Mucosa of stomach (tissue), 1 donor: ENCODE measurements around the gene HLA-F.

Experiments used
- H3K27me3 ChIP-seq: one replicate; pipeline ENCODE4 v1.7.0; 2013; ENCODE audit warnings: mild to moderate bottlenecking, low read length; ENCODE audit not compliant: control insufficient read depth, insufficient read depth
- H3K36me3 ChIP-seq: one replicate; pipeline ENCODE4 v1.7.0; 2013; ENCODE audit warnings: low read length; ENCODE audit not compliant: control insufficient read depth, insufficient read depth
- H3K4me1 ChIP-seq: one replicate; pipeline ENCODE4 v1.7.0; 2013; ENCODE audit warnings: mild to moderate bottlenecking, low read length; ENCODE audit not compliant: control insufficient read depth, insufficient read depth
- H3K4me3 ChIP-seq: one replicate; pipeline ENCODE4 v1.7.0; 2013; ENCODE audit warnings: low read length
- H3K9ac ChIP-seq: one replicate; pipeline ENCODE4 v1.7.0; 2013; ENCODE audit warnings: mild to moderate bottlenecking, low read length, moderate library complexity
- H3K9me3 ChIP-seq: one replicate; pipeline ENCODE4 v1.7.0; 2013; ENCODE audit warnings: mild to moderate bottlenecking, low read length, moderate library complexity; ENCODE audit not compliant: control insufficient read depth
- donor health status: Pancreatic carcinoma.

Gene HLA-F

DNA sequence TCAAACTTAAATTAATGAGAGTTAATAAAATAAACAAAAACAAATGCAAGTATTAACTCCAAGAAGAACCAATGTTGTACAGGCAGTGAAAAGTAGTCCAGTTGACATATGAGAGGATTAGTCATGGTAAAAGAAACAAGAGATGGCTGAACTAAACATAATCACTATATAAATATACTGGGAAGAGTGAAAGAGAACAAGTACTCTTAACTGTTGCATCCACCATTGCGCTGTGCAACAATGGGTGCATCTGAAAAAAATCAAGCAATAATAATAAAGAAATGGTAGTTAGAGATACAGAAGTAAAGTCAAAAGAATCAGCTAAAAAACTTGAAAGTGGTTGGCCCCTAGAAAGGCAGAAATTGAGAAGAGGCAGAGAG, 16.6 kb downstream of the HLA-F start:
- Histone ChIP-seq H3K9me3 (no peaks in the 10 kb centered on the region), H3K4me3 (no peak overlapping the region), H3K27me3 (no peaks in the 10 kb centered on the region), H3K4me1 (no peaks in the 10 kb centered on the region), H3K36me3 (no peaks in the 10 kb centered on the region), H3K9ac (no peak overlapping the region)

- Histone ChIP-seq H3K36me3 (no peaks in the 10 kb centered on the region), H3K9me3 (no peaks in the 10 kb centered on the region)
These were observed 18.4 kb downstream of the HLA-F start for GRCh38 chr6:29741592-29741991.

GRCh38 chr6:29742127-29742526, 18.9 kb downstream of the HLA-F start:
- H3K4me1 ChIP-seq, result no peaks in the 10 kb centered on the region
- H3K27me3 ChIP-seq, result no peaks in the 10 kb centered on the region
- no peak overlapping the region for H3K4me3 ChIP-seq
- no peak overlapping the region for H3K9ac ChIP-seq
- no peaks in the 10 kb centered on the region for H3K36me3 ChIP-seq
- no peaks in the 10 kb centered on the region for H3K9me3 ChIP-seq

More at GRCh38 chr6:29741592-29741991, 18.4 kb downstream of the HLA-F start:
- Histone ChIP-seq H3K27me3 (no peaks in the 10 kb centered on the region), H3K4me3 (no peak overlapping the region), H3K4me1 (no peaks in the 10 kb centered on the region), H3K9ac (no peak overlapping the region)

DNA sequence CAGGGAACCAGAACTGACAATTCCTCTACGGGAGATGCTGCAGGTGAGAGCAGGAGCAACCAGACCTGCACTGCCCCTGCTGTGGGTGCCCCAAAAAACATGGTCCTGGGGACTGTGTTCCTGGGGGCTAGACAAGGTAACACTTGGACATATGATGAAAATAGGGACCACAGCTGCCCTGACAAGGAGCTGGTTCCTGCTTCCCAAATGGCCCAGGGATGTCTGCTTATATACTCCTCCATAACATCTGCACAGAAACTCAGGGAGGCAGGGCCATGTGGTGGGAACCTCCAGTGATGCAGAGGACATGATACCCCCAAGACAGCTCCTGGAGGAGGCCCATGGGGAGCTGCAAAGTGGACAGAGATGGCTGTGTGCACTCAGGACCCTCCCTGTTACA, 19.8 kb downstream of the HLA-F start:
- H3K9me3 ChIP-seq, result no peaks in the 10 kb centered on the region
- H3K4me3 ChIP-seq, result no peak overlapping the region

DNA sequence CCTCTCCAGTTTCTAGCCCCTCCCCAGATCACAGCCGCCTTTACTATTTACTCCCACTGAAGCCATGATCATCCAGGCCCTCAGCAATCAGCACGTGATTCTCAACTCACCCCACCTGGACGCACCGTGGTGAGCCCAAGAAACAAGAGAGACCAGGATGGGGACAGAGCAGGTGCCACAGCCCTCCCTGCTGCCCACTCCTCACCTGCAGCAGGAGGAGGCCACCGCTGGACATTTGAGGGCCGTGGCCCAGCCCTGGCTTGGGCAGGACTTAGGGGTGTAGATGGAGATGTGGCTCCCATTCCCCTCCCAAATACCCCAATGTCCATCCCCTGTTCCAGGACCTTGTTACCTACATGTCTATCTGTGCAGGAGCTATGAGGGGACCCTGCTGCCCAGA, 20.3 kb downstream of the HLA-F start:
- Histone ChIP-seq H3K4me3 (no peak overlapping the region), H3K9me3 (no peaks in the 10 kb centered on the region), H3K4me1 (peaks cover 8% of the 10 kb centered on the region), H3K36me3 (no peaks in the 10 kb centered on the region), H3K27me3 (peaks cover 6% of the 10 kb centered on the region), H3K9ac (no peak overlapping the region)

More for the DNA sequence above, 19.8 kb downstream of the HLA-F start:
- H3K9ac ChIP-seq, result no peak overlapping the region
- peaks cover 6% of the 10 kb centered on the region for H3K27me3 ChIP-seq
- peaks cover 4% of the 10 kb centered on the region for H3K4me1 ChIP-seq
- no peaks in the 10 kb centered on the region for H3K36me3 ChIP-seq

DNA sequence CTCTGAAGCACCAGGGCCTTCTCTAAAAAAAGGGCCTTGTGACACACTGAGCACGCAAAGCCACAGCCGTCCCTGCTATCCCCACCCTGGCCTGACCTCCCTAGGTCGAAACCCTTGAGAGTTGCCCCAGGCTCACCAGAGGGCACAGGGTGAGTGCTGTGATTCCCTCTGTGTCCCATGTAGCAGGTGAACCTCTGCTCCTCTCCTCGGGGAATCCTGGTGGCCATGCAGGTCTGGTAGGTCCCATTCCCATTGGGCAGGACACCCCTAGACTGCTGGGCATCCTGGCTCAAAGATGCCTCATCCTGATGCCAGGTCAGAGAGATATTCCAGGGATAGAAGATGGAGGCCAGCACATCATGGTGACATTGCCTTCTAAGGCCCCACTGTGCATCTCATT, 20.9 kb downstream of the HLA-F start:
- Histone ChIP-seq H3K9ac (no peak overlapping the region), H3K9me3 (no peaks in the 10 kb centered on the region), H3K4me3 (no peak overlapping the region), H3K4me1 (peaks cover 8% of the 10 kb centered on the region), H3K36me3 (no peaks in the 10 kb centered on the region), H3K27me3 (peaks cover 6% of the 10 kb centered on the region)

DNA sequence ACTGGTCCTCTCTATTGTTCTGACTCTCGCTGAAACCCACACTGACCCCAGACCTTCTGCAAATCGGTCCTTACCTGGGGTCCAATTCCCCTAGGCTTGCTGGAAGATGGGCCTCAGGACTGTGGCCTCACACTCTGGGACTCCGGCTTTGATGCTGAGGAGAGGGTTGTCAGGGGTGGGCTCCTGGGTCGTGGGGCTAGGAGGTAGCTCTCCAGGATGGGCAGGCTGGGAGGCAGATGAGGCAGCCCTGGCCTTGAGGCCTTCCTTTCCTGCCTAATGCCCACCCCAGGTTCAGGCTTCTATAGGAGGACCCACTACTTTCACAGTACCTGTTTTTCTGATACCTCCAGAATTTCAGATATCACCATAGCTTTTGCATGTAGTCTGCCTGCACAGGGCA, 21.4 kb downstream of the HLA-F start:
- Histone ChIP-seq H3K27me3 (peaks cover 9% of the 10 kb centered on the region), H3K9me3 (no peaks in the 10 kb centered on the region), H3K4me3 (no peak overlapping the region), H3K36me3 (no peaks in the 10 kb centered on the region), H3K4me1 (peaks cover 12% of the 10 kb centered on the region), H3K9ac (no peak overlapping the region)

DNA sequence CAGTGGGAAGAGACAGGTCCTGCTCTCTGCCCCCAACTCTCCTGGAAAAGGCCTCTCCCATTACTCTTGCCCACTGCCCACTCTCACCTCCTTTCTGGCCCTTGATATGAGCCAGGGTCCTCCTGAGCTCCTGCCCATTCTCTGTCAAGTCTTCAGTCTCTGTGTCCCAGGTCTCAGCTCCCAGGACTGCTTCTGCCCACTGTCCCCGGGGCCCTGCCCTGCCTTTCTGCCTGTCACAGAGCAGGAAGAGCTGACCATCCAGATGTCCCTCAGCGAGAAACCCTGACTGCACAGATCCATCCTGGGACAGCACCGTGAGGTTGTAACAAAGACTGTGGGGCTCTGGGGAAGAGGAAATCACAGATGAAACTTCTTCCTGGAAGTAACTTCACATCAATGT, 22.2 kb downstream of the HLA-F start:
- peaks cover 10% of the 10 kb centered on the region for H3K27me3 ChIP-seq
- peaks cover 13% of the 10 kb centered on the region for H3K4me1 ChIP-seq

GRCh38 chr6:29745855-29746449, 22.7 kb downstream of the HLA-F start:
- no peaks in the 10 kb centered on the region for H3K9me3 ChIP-seq
- H3K9ac ChIP-seq, result no peak overlapping the region
- no peaks in the 10 kb centered on the region for H3K36me3 ChIP-seq
- H3K4me3 ChIP-seq, result no peak overlapping the region
- peaks cover 13% of the 10 kb centered on the region for H3K4me1 ChIP-seq
- peaks cover 10% of the 10 kb centered on the region for H3K27me3 ChIP-seq

More for the DNA sequence above, 22.2 kb downstream of the HLA-F start:
- Histone ChIP-seq H3K36me3 (no peaks in the 10 kb centered on the region), H3K4me3 (no peak overlapping the region), H3K9ac (no peak overlapping the region), H3K9me3 (no peaks in the 10 kb centered on the region)

DNA sequence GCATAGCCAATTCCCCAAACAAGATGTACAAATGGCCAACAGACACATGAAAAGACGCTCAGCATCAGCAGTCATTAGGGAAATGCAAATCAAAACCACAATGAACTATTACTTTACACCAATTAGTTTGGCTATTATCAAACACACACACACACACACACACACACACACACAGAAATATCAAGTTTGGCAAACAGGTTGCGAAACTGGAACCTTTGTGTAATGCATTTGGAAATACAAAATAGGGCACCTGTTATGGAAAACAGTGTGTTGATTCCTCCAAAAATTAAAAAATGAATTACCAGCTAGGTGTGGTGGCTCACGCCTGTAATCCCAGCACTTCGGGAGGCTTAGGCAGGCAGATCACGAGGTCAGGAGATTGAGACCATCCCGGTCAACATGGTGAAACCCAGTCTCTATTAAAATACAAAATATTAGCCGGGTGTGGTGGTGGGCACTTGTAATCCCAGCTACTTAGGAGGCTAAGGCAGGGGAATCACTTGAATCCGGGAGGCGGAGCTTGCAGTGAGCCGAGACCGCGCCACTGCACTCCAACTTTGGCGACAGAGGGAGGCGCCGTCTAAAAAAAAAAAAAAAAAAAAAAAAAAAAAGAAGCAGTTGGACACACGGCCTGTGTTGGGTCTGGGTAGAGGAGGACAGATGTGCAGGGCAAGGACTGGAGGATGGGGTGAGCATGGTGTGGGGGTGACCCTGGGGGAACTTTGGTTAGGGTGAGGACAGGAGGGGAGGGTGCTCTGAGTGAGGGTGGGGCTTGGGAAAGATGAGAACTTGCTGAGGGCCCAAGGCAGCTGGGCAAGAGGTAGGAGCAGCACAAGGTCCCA, 23.8 kb downstream of the HLA-F start:
- H3K27me3 ChIP-seq, result peaks cover 10% of the 10 kb centered on the region
- H3K4me3 ChIP-seq, result no peak overlapping the region
- peaks cover 17% of the 10 kb centered on the region for H3K4me1 ChIP-seq
- H3K36me3 ChIP-seq, result no peaks in the 10 kb centered on the region
- H3K9me3 ChIP-seq, result no peaks in the 10 kb centered on the region
- no peak overlapping the region for H3K9ac ChIP-seq

DNA sequence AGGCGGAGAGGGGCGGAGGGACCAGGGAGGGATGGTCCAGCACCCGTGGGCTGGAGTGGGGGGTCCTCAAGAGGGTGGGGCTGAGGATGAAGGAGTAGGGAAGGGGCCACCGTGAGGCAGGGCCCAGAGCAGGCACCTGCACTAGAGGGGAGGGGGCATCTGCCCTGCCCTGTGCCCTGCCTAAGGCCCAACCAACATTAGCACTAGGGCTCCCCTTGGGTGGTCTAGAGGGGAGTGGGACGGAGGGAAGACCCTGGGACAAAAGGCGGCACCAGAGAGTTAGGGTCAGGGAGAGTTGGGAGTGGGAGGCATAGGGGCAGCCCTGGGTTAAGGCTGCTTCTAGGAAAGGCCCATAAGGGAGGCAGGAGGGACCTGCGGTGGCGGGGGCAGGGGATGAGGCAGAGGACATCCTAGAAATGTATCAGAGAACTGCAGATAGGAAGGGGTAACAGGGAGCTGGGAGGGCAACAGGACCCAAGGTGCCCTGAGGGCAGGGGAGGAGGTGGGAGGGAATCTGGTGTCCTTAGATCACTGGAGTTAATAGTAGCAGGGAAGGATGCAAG, 24.5 kb downstream of the HLA-F start:
- Histone ChIP-seq H3K27me3 (peaks cover 10% of the 10 kb centered on the region), H3K9ac (peak overlapping the region; percentile 57), H3K4me1 (peaks cover 19% of the 10 kb centered on the region), H3K36me3 (no peaks in the 10 kb centered on the region), H3K9me3 (no peaks in the 10 kb centered on the region), H3K4me3 (peak overlapping the region; percentile 82)
